Stimulated activated CD8-positive, alpha-beta memory T cell treated with anti-CD3 and anti-CD28 coated beads, Interleukin-2, amount 100 ng/mL, for 1 hour (primary cell): ENCODE results near the gene MAP3K8.
A peak's percentile ranks its signal among the peaks of the same experiment; 100 is the strongest.

ENCODE experiments used
- DNase-seq, 2 donors: peaks; one replicate each; pipeline ENCODE4 v3.0.0-alpha.2; 2020; ENCODE audit warnings: low read depth in 2 of 2

MAP3K8 gene

DNA sequence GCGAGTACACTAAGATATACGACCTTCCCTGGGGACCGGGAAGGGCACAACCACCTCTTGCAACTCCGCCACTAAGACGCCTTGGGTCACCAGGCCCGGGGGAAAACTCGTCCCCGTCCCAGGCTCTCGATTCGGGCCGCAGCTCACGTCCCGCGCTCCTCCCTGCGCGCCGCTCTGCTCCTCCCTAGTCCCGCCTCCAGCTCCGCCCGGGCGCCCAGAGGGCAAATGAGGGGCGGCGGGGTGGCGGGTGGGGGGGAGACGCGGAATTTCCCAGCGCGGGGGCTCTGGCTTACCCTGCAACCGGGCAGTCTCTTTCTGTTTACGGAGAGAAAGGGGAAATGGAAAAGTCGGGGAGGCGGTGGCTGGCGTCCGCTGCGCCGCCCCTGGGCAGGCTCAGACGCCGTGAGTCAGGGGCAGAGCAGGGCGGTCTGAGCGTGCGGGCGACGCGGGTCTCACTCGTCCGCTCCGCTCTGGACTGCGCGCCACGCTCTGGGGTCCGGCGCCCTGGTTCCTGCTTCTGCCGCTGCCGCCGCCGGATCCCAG is at the start of gene MAP3K8:
MAP3K8 (plus strand) TSS at position 455 of the 543 bp plus-strand sequence. CDS start 4,755 bp downstream, outside the sequence.
- DNase-seq = peak; percentile 70 to 72

DNA sequence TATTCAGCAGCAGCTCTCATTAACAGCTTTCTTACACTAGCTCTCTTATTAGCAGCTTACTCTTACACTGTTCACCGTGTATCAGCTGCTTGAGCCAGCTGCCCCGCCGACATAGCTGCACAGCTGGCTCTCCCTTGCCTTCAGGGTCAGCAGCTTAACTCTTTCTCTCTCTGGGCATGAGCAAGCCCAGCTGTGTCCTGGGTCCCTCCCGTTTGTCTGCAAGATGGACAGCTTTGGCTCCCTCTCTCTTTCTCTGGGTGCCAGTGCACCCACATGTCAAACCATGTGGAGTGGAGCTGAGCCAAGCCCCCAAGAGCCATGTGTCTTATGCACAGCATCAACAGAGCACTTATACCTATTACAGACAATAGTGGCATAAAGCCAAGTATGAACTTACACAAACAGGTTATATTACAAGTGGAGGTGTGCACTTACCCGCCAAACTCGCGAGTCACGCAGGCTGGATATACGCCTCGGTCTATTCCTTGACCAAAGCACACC is 49.2 kb upstream of the MAP3K8 start:
- DNase-seq = no peak

- DNase-seq = no peak
These were observed 47.0 kb upstream of the MAP3K8 start for GRCh38 chr10:30386801-30387588.

DNA sequence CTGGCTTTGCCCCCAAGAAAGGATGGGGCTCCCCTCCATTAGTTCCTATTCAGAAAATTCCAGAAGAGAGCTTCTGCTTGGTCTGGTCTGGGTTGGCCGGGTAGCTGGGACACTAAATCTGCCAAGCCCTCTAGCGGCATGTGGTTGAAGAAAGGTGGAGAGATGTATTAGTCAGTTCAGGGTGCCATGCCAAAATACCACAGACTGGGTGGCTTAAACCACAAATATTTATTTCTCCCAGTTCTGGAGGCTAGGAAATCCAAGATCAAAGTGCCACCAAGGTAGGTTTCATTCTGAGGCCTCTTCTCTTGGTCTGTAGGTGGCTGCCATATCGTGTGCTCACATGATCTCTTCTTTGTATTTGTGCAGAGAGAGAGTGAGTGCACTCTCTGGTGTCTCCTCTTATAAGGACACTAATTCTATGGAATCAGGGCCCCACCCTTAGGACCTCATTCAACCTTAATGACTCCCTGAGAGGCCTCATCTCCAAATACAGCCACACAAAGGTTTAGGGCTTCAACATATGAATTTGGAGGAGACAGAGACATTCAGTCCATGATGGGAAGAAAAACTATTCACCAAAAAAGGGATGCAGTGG is 46.2 kb upstream of the MAP3K8 start:
- DNase-seq = no peak

DNA sequence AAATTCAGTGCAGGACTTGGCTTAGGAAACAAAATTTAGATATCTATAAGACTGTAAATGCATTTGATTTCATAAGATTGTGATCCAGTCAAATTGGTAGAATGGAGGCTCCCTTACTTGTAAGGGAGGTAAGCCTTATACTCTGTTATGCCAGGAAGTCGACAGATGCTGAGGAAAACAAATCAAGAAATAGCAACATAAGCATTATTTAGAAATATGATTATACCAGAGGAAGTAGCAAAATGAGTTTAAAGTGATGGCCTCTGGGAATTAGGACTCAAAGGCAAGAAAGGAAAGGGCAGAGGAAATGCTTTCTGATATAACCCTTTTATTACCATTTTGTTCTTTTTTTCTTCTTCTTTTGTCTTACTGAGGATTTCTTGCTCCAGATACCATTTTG is 44.4 kb upstream of the MAP3K8 start:
- DNase-seq = no peak

- no peak for DNase-seq
These were observed 43.8 kb upstream of the MAP3K8 start for GRCh38 chr10:30390207-30390606.

DNA sequence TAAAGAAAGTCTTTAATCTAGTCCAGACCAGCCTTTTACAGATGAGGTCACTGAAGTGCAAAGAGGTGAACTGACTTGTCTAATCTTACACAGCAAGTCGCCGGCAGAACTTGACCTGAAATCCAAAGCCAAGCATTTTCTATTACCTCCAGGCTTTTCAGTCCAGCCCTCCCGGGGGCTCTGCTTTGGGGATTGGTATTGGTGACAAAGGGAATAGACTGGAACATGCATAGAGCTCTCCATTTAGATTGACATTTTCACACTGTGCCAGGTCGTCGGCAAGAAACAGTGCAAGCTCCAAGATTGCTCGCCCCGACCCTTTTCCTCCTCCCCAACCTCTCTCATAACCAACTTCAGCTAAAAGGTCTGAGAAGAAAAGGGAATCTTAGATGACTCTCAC is 42.7 kb upstream of the MAP3K8 start:
- no peak for DNase-seq

GRCh38 chr10:30392564-30392990 is 41.4 kb upstream of the MAP3K8 start:
- DNase-seq = peak; percentile 41 to 60

GRCh38 chr10:30396293-30396692 is 37.7 kb upstream of the MAP3K8 start:
- no peak for DNase-seq

GRCh38 chr10:30396698-30397097 is 37.3 kb upstream of the MAP3K8 start:
- no peak for DNase-seq

GRCh38 chr10:30398193-30398592 is 35.8 kb upstream of the MAP3K8 start:
- no peak for DNase-seq

- no peak for DNase-seq
These were observed 35.2 kb upstream of the MAP3K8 start for GRCh38 chr10:30398788-30399187.

DNA sequence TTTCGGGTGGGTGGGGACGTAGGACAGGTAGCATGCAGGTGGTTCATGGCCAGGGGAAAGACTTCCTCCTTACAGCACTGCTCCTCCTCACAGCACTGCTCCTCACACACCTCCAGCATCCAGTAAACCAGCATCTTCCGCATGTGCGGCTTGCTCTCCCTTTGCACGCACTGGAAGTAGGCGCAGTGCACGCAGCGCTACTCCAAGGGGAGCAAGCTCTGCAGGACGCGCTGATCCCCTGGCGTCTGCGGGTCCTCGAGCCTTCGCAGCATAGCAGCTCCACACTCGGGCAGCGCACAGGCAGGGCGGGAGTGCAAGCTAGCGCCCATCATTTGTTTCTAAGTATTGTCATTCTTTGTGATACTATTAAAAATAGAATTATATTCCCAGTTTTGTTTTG is 30.5 kb upstream of the MAP3K8 start:
- no peak for DNase-seq

DNA sequence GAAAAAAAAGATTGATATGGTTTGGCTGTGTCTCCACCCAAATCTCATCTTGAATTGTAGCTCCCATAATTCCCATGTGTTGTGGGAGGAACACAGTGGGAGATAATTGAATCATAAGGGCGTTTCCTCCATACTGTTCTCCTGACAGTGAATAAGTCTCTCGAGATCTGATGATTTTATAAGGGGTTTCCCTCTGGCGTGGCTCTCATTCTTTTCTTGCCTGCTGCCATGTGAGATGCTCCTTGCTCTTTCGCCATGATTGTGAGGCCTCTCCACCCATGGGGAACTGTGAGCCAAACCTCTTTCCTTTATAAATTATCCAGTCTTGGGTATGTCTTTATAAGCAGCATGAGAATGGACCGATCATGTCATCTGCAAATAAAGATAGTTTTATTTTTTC is 29.4 kb upstream of the MAP3K8 start:
- no peak for DNase-seq

GRCh38 chr10:30411263-30411662 is 22.7 kb upstream of the MAP3K8 start:
- DNase-seq = no peak

DNA sequence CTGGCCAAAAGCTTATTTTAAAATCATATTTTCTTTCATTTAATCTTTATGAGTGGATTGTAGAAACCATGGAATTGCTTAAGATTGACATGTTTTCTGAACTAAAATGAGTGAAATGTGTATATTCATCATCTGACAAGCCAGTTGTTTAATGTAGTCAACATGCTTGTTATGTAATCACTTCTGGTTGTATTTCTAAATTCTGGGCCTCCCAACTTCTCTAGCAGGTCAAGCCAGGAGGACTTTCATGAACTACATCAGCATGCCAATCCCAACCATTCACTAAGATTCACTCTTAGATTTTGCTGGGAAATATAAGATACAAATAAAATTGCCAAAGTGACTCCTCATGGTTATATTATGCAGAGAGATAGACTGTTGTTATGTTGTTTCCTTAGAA is 21.1 kb upstream of the MAP3K8 start:
- no peak for DNase-seq

- DNase-seq = no peak
These were observed 19.9 kb upstream of the MAP3K8 start for GRCh38 chr10:30413996-30414576.

DNA sequence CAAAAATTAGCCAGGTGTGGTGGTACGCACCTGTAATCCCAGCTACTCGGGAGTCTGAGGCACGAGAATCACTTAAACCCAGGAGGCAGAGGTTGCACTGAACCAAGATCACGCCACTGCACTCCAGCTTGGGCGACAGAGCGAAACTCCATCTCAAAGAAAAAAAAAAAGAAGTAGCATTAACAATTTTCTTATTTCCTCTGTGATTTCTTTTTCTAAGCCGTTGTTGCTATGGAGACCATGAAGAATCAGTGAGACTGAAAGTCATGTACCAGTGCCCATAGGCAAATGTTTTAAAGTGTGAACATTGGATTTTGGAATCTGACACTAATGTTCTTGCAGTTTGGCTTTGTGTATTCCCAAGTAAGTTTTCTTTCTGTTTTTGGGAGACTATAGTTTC is 18.4 kb upstream of the MAP3K8 start:
- DNase-seq = no peak

- no peak for DNase-seq
These were observed 16.7 kb upstream of the MAP3K8 start for GRCh38 chr10:30417301-30417700.

DNA sequence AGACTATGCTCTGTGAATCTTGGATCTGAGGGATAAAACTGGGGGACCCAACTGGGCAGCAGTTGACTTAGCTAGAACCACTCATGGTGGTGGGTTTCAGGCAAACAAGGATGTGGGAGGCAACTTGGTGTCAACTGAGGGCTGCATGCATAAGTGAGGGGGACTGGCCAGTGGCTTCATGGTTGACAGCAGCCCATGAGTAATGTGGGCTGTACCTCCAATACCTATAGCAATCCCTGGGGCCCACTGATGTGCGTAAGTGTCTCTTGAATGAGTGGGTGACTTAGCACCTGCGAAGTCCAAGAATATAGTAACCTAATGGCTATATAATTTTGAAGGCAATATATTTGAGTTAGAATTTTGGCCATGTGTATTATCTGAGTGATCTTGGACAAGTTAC is 13.7 kb upstream of the MAP3K8 start:
- no peak for DNase-seq

GRCh38 chr10:30420766-30421165 is 13.2 kb upstream of the MAP3K8 start:
- DNase-seq = no peak

- no peak for DNase-seq
These were observed 11.8 kb upstream of the MAP3K8 start for GRCh38 chr10:30422151-30422695.
